Activated T-helper 1 cell treated with anti-CD3 and anti-CD28 coated beads, Interleukin-2, amount 50 U/mL, for 16 hours (primary cell): ENCODE measurements around the gene UNC119B.

Experiments
- DNase-seq, 2 donors: peaks; one replicate each; pipeline ENCODE4 v3.0.0-alpha.2; 2020; ENCODE audit warnings: low read depth in 1 of 2, low spot score in 1 of 2

The UNC119B gene

DNA sequence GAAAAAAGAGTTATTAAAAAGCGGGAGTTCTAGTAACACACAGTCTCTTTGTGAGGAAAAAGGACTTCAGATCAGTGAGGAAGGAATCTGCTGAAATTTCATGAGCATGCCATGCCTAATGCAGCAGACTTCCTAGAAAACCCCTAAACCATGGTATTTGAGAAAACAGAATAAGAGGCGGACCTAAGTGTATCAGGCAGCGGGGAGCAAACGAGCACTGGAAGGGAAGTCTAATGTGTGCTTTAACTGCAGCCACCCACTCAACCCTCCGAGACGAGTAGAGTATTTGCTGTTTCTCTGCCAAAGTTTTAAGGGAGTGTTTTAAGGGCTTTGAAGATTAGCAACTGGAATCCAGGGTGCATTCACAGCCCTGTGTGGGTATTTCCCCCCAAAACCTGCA lies 51.8 kb downstream of the UNC119B start:
- DNase-seq = no peak

DNA sequence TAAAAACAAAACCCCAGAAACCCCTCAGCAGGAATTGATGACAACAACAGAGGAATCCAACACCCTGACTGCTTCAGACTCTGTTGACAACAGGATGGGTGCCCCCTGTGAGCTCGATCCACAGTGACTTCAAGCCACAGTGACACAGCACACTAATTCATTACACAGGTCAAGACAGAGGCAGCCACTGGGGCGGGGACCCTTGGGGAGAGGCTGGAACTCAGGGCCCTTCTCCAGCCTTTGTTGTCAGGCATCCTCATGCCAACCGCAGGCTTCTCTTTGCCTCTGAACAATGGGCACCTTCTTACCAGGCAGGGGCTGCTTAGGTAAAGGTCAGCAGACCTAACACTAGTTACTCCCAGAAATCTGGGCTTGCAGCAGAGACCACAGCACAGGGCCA lies 53.0 kb downstream of the UNC119B start:
- no peak for DNase-seq

DNA sequence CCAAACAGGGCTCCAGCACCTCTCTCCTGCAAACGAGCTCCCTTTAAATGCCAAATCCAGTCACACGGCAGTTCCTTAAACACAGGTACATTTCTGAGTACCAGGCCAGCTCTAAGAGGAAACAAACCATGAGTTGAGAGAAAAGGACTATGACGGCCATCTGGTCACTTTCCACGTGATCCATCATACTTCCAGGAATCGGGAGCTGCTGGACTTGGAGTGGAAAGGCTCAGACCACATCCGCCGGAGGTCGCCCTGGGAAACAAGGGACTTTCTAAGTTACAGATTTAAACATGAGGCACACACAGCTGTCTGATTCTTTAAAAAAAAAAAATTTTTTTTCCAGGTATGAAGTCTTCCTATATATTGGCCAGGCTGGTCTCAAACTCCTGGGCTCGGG lies 54.6 kb downstream of the UNC119B start:
- DNase-seq = no peak

DNA sequence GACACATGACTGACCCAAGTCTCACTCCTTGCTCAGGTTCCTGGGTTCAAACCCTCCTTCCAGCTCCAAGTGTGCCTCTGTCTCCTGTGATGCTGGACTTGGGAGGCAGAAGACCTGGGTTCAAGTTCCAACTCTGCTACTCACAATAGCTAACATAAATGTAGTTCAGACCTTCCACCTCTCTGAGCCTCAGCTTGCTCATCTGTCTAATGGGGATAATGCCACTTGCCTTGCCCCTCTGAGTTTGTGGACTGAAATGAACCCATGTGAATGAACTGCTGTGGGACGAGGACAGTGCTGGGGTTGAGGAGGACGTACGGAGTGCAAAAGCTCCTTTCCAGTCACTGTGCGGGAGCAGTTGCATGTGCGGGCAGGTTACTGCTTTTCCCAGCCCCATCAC lies 56.3 kb downstream of the UNC119B start:
- DNase-seq = no peak

DNA sequence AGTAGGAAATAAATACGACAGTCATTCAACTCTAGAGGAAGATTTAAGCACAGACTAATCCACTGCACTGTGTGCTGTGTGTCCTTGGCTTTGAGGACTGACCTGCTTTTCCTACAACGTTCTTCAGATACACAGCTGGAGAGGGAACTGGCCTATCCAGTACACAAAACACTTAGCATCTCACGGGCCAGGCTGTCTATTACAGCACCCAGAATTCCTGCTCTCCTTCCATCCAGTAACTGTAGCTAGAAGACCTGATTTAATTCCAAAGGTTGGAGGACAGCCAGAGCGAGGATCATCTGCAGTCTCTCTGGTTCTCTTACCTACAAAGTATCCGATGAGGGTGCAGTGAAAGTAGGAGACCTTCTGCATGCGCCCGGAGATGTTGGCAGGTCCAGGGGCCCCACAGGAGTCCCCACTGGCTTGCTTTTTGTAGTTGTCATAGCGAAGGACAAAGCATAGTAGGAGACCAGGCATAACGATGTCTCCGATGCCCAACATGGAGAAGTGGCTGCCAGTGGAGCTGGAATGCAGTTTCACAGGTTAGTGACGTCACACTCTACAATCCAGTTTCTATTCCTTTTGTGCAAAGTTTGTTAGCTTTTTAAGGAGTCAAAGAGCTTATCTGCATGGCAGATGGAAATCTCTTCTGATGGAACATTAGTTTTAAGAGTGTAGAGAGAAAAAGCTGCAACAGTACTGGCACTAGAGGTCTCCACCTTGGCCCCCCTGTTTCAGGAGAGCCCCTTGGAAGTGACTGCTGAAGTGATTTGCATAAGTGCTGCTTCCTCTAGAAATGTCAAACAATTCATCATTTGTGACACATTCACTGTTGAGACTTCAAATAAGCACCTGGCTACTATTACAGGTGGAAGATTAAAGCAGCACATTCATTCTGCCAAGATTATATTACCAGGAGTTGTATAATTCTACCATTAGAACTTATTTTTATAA lies 57.1 kb downstream of the UNC119B start:
- no peak for DNase-seq

DNA sequence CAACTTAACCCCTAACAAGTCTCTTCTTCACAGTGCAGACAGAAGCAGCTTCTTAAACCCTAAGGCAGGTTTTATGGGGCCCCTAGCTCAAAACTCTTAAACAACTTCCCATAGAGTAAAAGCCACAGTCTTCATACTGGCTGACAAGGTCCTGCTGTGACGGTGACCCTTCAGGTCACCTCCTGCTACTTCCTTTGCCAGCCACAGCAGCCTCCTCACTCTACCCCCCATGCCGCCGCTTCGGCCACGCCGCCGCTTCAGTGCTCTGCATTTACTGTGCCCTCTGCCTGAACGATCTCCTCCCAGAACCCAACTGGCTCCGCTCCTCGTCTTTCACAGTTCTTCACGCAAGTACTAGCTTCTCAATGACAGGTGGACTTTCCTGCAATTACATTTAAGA lies 60.8 kb downstream of the UNC119B start:
- no peak for DNase-seq
